T-cell (primary cell): ENCODE data around the gene ABLIM1. TPM values are rescaled to one million over a fixed set of nuclear protein-coding genes. Genes with fewer than 3 reads are reported as not detected.

ENCODE experiments used
- ATAC-seq, 4 experiments: fragments of 200-7000 bp in 3 of 4; fragments of 150-1000 bp in 1 of 4; cut with Tn5 transposase; replicated peaks in 1 of 4; 1 replicate in 3 of 4; 2 replicates in 1 of 4; pipeline ENCODE4 v1.10.0; 2021; ENCODE audit warnings: moderate library complexity in 3 of 4, mild to moderate bottlenecking in 2 of 4, moderate number of reproducible peaks in 1 of 4
- CTCF ChIA-PET, 2 donors: fragments of 300-600 bp; sonication (Branson Sonifier 250); formaldehyde crosslinking; loops; one replicate each; lab custom pipeline; 2022; ENCODE audit warnings: antibody characterized with exemption in 2 of 2; lab: Charles Lee
- POLR2A ChIA-PET, 2 donors: fragments of 300-600 bp; sonication (Branson Sonifier 250); formaldehyde crosslinking; loops; one replicate each; lab custom pipeline; 2022; ENCODE audit warnings: antibody characterized with exemption in 2 of 2; lab: Charles Lee
- DNase-seq, 35 experiments: peaks; one replicate each; pipeline versions ENCODE4 v3.0.0 to v3.0.0-alpha.2; 2013 to 2023
- H3K27ac ChIP-seq: one replicate; pipeline ENCODE4 v1.5.1; 2013; ENCODE audit warnings: low read length
- H3K27me3 ChIP-seq, 2 experiments: replicated peaks in 1 of 2; 1 replicate in 1 of 2; 2 replicates in 1 of 2; pipeline versions ENCODE4 v1.6.1 to v1.7.0; 2013; ENCODE audit warnings: low read length in 1 of 2, mixed read lengths in 1 of 2; ENCODE audit not compliant: control insufficient read depth in 2 of 2, insufficient read depth in 2 of 2; ENCODE audit errors: extremely low read depth in 1 of 2
- H3K36me3 ChIP-seq, 2 donors: 1 replicate in 1 of 2; 2 replicates in 1 of 2; pipeline versions ENCODE4 v1.6.1 to v1.7.0; 2013; ENCODE audit warnings: low read length in 1 of 2; ENCODE audit not compliant: control insufficient read depth in 2 of 2, insufficient read depth in 1 of 2; ENCODE audit errors: extremely low read depth in 1 of 2
- H3K4me1 ChIP-seq, 2 experiments: 1 replicate in 1 of 2; 2 replicates in 1 of 2; pipeline versions ENCODE4 v1.6.1 to v1.7.0; 2013; ENCODE audit warnings: low read length in 2 of 2, mixed read lengths in 1 of 2; ENCODE audit not compliant: insufficient read depth in 2 of 2, control insufficient read depth in 1 of 2; ENCODE audit errors: extremely low read depth in 1 of 2
- H3K4me3 ChIP-seq, 2 donors: 1 replicate in 1 of 2; 2 replicates in 1 of 2; pipeline versions ENCODE4 v1.5.1 to v1.7.0; 2013; ENCODE audit warnings: mild to moderate bottlenecking in 2 of 2, low read length in 1 of 2, moderate library complexity in 1 of 2; ENCODE audit not compliant: control insufficient read depth in 1 of 2; ENCODE audit errors: extremely low read depth in 1 of 2
- H3K9me3 ChIP-seq: 2 replicates; pipeline ENCODE4 v1.7.0; 2013
- H3K27ac Mint-ChIP-seq, 2 donors: one replicate each; pipeline ENCODE4 v1.8.0; 2020 to 2021; ENCODE audit warnings: mild to moderate bottlenecking in 2 of 2, mixed read lengths in 2 of 2
- H3K27me3 Mint-ChIP-seq, 2 donors: one replicate each; pipeline ENCODE4 v1.8.0; 2021 to 2022; ENCODE audit warnings: mixed read lengths in 2 of 2
- H3K36me3 Mint-ChIP-seq: one replicate; pipeline ENCODE4 v1.8.0; 2021; ENCODE audit warnings: mixed read lengths
- H3K4me1 Mint-ChIP-seq, 3 donors: one replicate each; pipeline ENCODE4 v1.8.0; 2020 to 2022; ENCODE audit warnings: mixed read lengths in 3 of 3, mild to moderate bottlenecking in 1 of 3
- H3K4me3 Mint-ChIP-seq, 3 donors: one replicate each; pipeline ENCODE4 v1.8.0; 2020 to 2022; ENCODE audit warnings: mild to moderate bottlenecking in 3 of 3, mixed read lengths in 3 of 3, moderate library complexity in 3 of 3
- H3K9me3 Mint-ChIP-seq, 3 donors: one replicate each; pipeline ENCODE4 v1.8.0; 2020 to 2022; ENCODE audit warnings: mixed read lengths in 3 of 3
- WGBS: methylation state at CpG from one replicate; pipeline ENCODE4 v1.1.5; 2013; ENCODE audit warnings: missing lambda C conversion rate; ENCODE audit not compliant: insufficient coverage; 5-methylcytosine and 5-hydroxymethylcytosine counted together
- total RNA-seq, 35 experiments: library from RNA in 6 of 35; stranded (reverse) in 6 of 35; fragments of 120-200 nt in 1 of 35; gene quantifications; one replicate each; pipeline versions ENCODE4 v1.2.1 to v1.2.4 and lab custom pipeline; 2013 to 2026

Gene ABLIM1
- total RNA-seq, 5 donors from 2014 or later (not counting 1 experiment from before 2014, with no cell fraction given), result 212 to 311 (median 266) TPM

- no peaks in the 10 kb centered on the region for H3K4me1 ChIP-seq
These were observed 80.9 kb downstream of the ABLIM1 start for GRCh38 chr10:114577133-114577532.

GRCh38 chr10:114576716-114577115 lies 81.4 kb downstream of the ABLIM1 start:
- no peaks in the 10 kb centered on the region for H3K4me1 Mint-ChIP-seq
- Histone ChIP-seq H3K27ac (no peak overlapping the region), H3K4me3 (no peak overlapping the region), H3K4me1 (no peaks in the 10 kb centered on the region), H3K36me3 (no peaks in the 10 kb centered on the region), H3K27me3 (peaks cover 0 to 3% of the 10 kb centered on the region in 2 experiments), H3K9me3 (no peaks in the 10 kb centered on the region)
- DNase-seq, result no peak
- H3K9me3 Mint-ChIP-seq, result no peaks in the 10 kb centered on the region
- CTCF ChIA-PET, result no interaction called here
- 86% methylated on average over 1 of the region's 3 CpGs for WGBS
- H3K4me3 Mint-ChIP-seq, result no peak overlapping the region
- H3K36me3 Mint-ChIP-seq, result no peaks in the 10 kb centered on the region
- H3K27me3 Mint-ChIP-seq, result no peaks in the 10 kb centered on the region
- ATAC-seq, result no peak
- H3K27ac Mint-ChIP-seq, result no peak overlapping the region
- POLR2A ChIA-PET, result no interaction called here

More at GRCh38 chr10:114577133-114577532, 80.9 kb downstream of the ABLIM1 start:
- Mint-ChIP-seq H3K4me3 (no peak overlapping the region), H3K4me1 (no peaks in the 10 kb centered on the region), H3K27me3 (no peaks in the 10 kb centered on the region), H3K9me3 (no peaks in the 10 kb centered on the region), H3K36me3 (no peaks in the 10 kb centered on the region), H3K27ac (no peak overlapping the region)
- ATAC-seq, result no peak
- CTCF ChIA-PET, result no interaction called here
- Histone ChIP-seq H3K36me3 (no peaks in the 10 kb centered on the region), H3K4me3 (no peak overlapping the region), H3K27ac (no peak overlapping the region), H3K9me3 (no peaks in the 10 kb centered on the region), H3K27me3 (peaks cover 0 to 3% of the 10 kb centered on the region in 2 experiments)
- no CpG with 5 or more reads among the region's 1 CpG for WGBS
- no peak for DNase-seq
- POLR2A ChIA-PET, result no interaction called here

- CTCF ChIA-PET, result interaction anchor here in 1 of 2 donors (0.5 kb wide), 1 partner anchor 207 kb away, joined by 3 read pairs; no protein-coding TSS in a partner anchor
- no peak for DNase-seq
- Histone ChIP-seq H3K4me3 (no peak overlapping the region), H3K27me3 (peaks cover 0 to 3% of the 10 kb centered on the region in 2 experiments), H3K27ac (no peak overlapping the region), H3K9me3 (no peaks in the 10 kb centered on the region), H3K4me1 (no peaks in the 10 kb centered on the region), H3K36me3 (no peaks in the 10 kb centered on the region)
- no peak for ATAC-seq
- H3K36me3 Mint-ChIP-seq, result no peaks in the 10 kb centered on the region
- 100% methylated on average over 1 of the region's 2 CpGs for WGBS
- no peak overlapping the region for H3K4me3 Mint-ChIP-seq
- H3K9me3 Mint-ChIP-seq, result no peaks in the 10 kb centered on the region
- no peaks in the 10 kb centered on the region for H3K4me1 Mint-ChIP-seq
- no peak overlapping the region for H3K27ac Mint-ChIP-seq
- POLR2A ChIA-PET, result interaction anchor here in 1 of 2 donors (0.5 kb wide), 1 partner anchor 8 kb away, joined by 3 read pairs; no protein-coding TSS in a partner anchor
- H3K27me3 Mint-ChIP-seq, result no peaks in the 10 kb centered on the region
These were observed 82.0 kb downstream of the ABLIM1 start for GRCh38 chr10:114576132-114576487.

GRCh38 chr10:114575417-114576131 lies 82.5 kb downstream of the ABLIM1 start:
- no peak for DNase-seq
- Histone ChIP-seq H3K4me3 (no peak overlapping the region), H3K27ac (no peak overlapping the region), H3K9me3 (no peaks in the 10 kb centered on the region), H3K36me3 (no peaks in the 10 kb centered on the region), H3K4me1 (no peaks in the 10 kb centered on the region), H3K27me3 (peaks cover 0 to 3% of the 10 kb centered on the region in 2 experiments)
- 100% methylated on average over 6 of the region's 9 CpGs for WGBS
- Mint-ChIP-seq H3K4me1 (no peaks in the 10 kb centered on the region), H3K27me3 (no peaks in the 10 kb centered on the region), H3K9me3 (no peaks in the 10 kb centered on the region), H3K27ac (no peak overlapping the region), H3K36me3 (no peaks in the 10 kb centered on the region), H3K4me3 (no peak overlapping the region)
- ChIA-PET CTCF (interaction anchor here (0.5 to 0.6 kb wide), 2 partner anchors 208 to 302 kb away, joined by 3 read pairs; no protein-coding TSS in a partner anchor), POLR2A (interaction anchor here (0.5 kb wide), 2 partner anchors 9 to 24 kb away, joined by 3 read pairs; no protein-coding TSS in a partner anchor)
- ATAC-seq, result no peak

- Mint-ChIP-seq H3K9me3 (no peaks in the 10 kb centered on the region), H3K4me3 (no peak overlapping the region), H3K4me1 (no peaks in the 10 kb centered on the region), H3K27ac (no peak overlapping the region), H3K36me3 (no peaks in the 10 kb centered on the region), H3K27me3 (no peaks in the 10 kb centered on the region)
- Histone ChIP-seq H3K36me3 (no peaks in the 10 kb centered on the region), H3K9me3 (no peaks in the 10 kb centered on the region), H3K27me3 (peaks cover 0 to 3% of the 10 kb centered on the region in 2 experiments), H3K27ac (no peak overlapping the region), H3K4me3 (no peak overlapping the region), H3K4me1 (no peaks in the 10 kb centered on the region)
- ChIA-PET CTCF (interaction anchor here in 1 of 2 donors (0.7 kb wide), 1 partner anchor 20 kb away, joined by 3 read pairs; no protein-coding TSS in a partner anchor), POLR2A (interaction anchor here in 1 of 2 donors (0.6 kb wide), 1 partner anchor 46 kb away, joined by 6 read pairs; no protein-coding TSS in a partner anchor)
- DNase-seq (no peak), ATAC-seq (no peak)
- WGBS, result no CpG with 5 or more reads among the region's 6 CpGs
These were observed 84.6 kb downstream of the ABLIM1 start for GRCh38 chr10:114573330-114574045.

GRCh38 chr10:114571316-114571999 lies 86.6 kb downstream of the ABLIM1 start:
- H3K27me3 ChIP-seq, result peaks cover 0 to 3% of the 10 kb centered on the region in 2 experiments
- Mint-ChIP-seq H3K4me1 (no peaks in the 10 kb centered on the region), H3K36me3 (no peaks in the 10 kb centered on the region), H3K27me3 (peaks cover 0 to 2% of the 10 kb centered on the region in 2 donors), H3K4me3 (no peak overlapping the region), H3K9me3 (no peaks in the 10 kb centered on the region), H3K27ac (no peak overlapping the region)
- 95% methylated on average over 9 of the region's 12 CpGs for WGBS
- H3K4me1 ChIP-seq, result no peaks in the 10 kb centered on the region
- H3K36me3 ChIP-seq, result no peaks in the 10 kb centered on the region
- H3K27ac ChIP-seq, result no peak overlapping the region
- no peak for DNase-seq
- POLR2A ChIA-PET, result interaction anchor here in 1 of 2 donors (0.6 kb wide), 1 partner anchor 55 kb away, joined by 3 read pairs; no protein-coding TSS in a partner anchor
- no peak overlapping the region for H3K4me3 ChIP-seq
- ATAC-seq, result no peak
- CTCF ChIA-PET, result no interaction called here
- H3K9me3 ChIP-seq, result no peaks in the 10 kb centered on the region
